SW 1271 (cell line): Measurements from ENCODE around the gene NUP98.

Experiments
- DNase-seq, 2 experiments: peaks; one replicate each; lab custom pipeline; 2025; lab: John Stamatoyannopoulos, UW

Gene NUP98

DNA sequence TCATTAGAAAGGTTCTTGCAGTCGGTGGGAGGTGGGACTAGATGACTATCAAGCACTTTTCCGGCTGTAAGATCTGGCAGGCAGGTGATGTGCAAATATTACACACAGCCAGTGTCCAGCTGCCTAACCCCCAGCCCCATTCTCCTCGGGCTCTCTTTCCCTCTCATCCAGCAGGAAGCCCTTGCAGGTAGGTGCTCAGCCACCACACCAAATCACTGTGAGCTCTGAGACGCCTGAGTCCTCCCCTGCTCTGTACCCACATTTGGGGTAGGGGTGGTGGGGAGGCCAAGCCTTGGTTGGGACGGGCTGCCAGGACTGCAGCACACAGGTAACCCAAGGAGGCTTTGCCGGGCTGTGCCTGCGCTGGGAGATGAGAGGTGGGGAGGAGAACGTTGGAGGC lies 156.2 kb downstream of the NUP98 start:
- no peak for DNase-seq

DNA sequence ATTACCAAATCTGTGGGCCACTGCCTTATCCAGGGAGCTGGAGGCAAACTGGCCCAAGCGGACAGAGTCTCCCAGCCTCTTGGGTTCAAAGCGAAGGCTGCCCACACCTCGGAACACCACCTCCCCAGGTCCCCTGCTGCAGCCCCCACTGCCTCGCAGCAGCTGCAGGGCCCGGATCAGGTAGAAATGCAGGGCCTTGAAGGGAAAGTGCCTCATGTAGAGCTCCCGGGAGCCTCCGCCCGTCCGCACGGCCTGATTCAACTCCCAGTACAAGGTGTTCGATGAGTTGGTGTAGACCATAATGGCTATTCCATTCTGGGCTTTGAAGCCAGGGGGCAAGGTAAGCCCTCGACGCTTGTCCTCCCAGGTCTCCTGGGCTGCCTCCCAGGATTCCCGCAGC lies 157.5 kb downstream of the NUP98 start:
- no peak for DNase-seq

DNA sequence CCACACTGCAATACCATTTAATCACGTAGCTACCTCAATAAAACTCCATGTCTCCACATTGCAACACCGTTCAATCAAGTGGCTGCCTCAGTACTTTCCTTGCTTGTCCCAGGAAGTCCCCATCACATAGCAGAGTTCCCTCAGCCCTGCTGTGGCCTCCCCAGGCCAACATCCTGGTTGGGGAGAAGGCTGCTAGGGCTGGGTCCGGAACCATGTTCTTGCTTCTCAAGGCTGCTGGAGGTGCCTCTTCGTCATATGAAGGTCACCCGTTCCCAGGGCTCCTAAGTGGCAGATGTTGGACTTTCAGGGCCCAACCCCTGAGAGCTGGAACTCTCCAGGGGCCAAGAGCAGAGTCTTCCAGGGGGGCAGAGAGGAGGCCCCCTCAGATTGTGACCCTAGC lies 158.8 kb downstream of the NUP98 start:
- DNase-seq, result no peak

DNA sequence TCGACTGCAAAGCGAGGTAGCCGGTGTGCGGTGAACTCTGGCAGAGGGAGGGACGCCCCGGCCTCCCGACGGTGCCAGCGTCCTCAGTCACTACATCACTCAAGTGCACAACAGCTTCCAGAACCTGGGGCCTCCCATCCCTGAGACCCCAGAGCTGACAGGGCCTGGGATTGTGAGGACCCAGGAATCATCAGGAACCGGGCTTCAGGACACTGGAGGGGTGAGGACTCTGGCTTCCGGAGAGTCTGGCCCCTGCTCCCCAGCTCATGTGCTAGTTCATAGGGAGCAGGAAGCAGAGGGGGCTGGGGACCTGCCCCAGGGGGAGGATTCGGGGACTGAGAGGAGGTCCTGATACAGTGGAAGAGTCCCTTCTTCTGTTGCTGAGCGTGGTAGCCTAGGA lies 160.2 kb downstream of the NUP98 start:
- no peak for DNase-seq

DNA sequence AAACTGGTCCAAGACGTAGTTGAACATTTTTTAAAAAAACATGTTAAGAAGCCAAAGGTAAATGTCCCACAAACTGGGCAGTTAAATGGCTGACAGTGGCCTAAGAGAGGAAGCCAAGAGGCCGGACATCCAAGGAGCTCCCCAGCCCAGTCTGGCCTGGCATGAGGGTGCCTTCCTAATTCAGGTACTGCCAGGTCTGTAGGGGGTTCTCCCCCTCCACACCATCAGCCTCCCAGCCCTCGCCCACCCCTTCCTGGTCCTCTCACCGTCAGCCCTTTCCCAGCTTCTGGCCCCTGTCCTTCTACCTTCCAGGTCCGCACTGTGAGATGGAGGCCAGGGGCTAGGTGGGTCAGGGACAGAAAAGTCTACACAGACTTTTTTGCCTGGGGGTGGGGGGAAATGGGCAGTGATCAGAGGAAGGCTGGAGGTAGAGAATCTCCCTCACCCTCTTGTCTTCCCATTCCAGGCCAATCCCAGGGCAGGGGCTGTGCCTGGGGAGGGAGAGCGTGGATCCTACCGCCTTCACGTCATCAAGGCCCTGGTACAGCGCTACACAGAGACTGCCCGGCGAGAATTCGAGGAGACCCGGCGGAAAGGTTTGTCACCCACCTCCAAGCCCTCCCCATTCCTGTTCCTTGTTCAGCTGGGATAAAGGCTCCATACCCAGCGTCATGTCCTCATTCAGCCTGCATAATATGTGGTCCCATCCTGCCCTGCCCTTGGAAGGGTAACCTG lies 161.5 kb downstream of the NUP98 start:
- DNase-seq, result no peak

DNA sequence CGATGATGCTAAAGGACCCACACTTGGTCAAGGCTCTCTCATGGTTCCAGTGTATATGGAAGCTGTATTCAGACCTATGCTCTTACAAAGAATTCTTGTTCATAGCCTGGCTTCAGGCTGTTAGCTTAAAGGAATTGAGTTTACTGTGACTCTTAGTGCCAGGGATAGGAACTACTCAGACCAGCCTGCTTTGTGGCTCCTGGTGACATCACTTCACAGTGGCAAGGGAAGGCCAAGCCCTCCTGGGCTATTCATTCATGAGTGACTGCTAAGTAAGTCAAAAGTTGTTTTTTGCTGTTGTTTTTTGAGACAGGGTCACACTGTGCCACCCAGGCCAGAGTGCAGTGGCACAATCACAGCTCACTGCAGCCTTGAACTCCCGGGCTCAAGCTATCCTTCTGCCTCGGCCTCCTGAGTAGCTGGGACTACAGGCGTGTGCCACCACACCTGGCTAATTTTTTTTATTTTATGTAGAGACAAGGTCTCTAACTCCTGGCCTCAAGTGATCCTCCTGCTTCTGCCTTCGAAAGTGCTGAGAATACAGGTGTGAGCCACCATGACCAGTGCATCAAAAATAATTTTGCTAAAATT lies 165.2 kb downstream of the NUP98 start:
- no peak for DNase-seq

DNA sequence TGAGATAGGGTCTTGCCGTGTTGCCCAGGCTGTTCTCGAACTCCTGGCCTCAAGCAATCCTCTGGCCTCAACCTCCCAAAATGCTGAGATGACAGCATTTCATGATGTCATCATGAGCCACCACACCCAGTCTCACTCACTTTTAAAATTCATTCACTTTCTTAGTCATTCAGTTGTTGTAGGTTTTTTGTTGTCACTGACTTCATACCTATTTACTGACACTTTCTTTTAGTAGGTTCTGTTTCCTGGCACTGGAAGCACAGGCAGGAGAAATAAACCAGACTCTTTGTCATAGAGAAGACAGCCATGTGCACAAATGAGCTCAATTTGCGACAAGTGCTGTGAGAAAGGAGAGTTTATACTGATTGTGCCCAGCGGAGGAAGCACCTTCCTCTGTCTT lies 166.0 kb downstream of the NUP98 start:
- no peak for DNase-seq

DNA sequence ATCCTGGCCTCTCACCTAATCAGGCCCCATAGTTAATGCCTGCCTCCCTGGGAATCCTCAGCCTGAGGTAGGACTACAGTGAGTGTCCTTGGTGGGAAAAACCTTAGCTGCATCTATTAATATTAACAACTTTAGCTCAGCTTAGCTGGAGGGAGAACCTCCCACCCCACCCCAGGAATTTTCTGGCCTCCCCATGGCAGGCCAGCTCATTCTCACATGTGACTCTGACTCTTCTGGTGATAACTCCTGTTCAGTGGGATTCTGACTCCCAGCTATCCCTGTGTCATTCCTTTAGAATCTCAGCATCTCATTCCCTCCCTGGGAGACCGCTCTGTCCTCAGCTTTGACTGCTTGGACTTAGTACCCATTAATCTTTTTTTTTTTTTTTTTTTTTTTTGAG lies 170.1 kb downstream of the NUP98 start:
- no peak for DNase-seq

DNA sequence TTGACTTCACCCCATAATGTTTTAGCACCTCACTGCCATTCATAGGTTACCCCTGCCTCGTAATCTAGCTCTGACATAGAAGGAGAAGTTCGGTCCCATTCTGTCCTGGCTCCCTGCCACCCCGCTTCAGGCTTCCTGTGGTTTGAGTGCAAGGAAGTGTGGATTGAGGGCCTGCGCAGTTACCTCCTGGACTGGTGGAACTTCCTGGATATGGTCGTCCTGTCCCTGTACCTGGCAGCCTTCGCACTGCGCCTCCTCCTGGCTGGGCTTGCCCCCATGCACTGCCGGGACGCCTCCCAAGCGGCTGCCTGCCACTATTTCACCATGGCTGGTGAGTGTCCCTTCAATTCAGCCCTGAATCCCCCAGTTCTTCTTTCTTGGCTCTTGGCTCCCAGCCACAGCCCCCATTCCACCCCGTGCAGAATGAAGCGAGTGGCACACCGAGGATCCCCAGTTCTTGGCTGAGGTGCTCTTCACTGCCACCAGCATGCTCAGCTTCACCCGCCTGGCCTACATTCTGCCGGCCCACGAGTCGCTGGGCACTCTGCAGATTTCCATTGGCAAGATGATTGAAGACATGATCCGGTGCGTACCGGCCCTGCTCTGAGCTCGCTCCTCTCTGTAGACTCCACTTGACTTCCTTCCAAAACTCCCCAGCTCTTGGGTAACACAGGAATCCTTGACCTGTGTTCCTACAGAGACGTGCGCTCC lies 170.9 kb downstream of the NUP98 start:
- no peak for DNase-seq
